Uterus (tissue), 4 donors: ENCODE results near the gene CGRRF1. TPM values are rescaled to one million over a fixed set of nuclear protein-coding genes. Genes with fewer than 3 reads are reported as not detected.
A peak's percentile ranks its signal among the peaks of the same experiment; 100 is the strongest.

Source experiments
- DNase-seq, 2 donors: peaks; one replicate each; pipeline ENCODE4 v3.0.0-alpha.2; 2019 to 2020
- H3K27ac ChIP-seq, 2 donors: fragments of 200-600 bp; sonication (generic); 1 replicate in 1 of 2; 2 replicates in 1 of 2; pipeline ENCODE4 v1.5.1; 2016 to 2018
- H3K27me3 ChIP-seq, 2 donors: fragments of 200-600 bp; sonication (generic); one replicate each; pipeline ENCODE4 v1.5.1; 2018 to 2019; ENCODE audit warnings: control low read depth in 1 of 2
- H3K36me3 ChIP-seq, 2 donors: fragments of 200-600 bp; sonication (generic); one replicate each; pipeline ENCODE4 v1.5.1; 2019; ENCODE audit warnings: control low read depth in 1 of 2
- H3K4me1 ChIP-seq, 2 donors: fragments of 200-600 bp; sonication (generic); one replicate each; pipeline ENCODE4 v1.5.1; 2018 to 2019; ENCODE audit warnings: control low read depth in 1 of 2
- H3K4me3 ChIP-seq, 2 donors: fragments of 200-600 bp; sonication (generic); 1 replicate in 1 of 2; 2 replicates in 1 of 2; pipeline ENCODE4 v1.5.1; 2018 to 2019; ENCODE audit warnings: mild to moderate bottlenecking in 1 of 2
- H3K9me3 ChIP-seq, 2 donors: fragments of 200-600 bp; sonication (generic); one replicate each; pipeline ENCODE4 v1.5.1; 2019; ENCODE audit warnings: control low read depth in 1 of 2
- POLR2A ChIP-seq, 2 donors: fragments of 450-650 bp; IDR thresholded peaks; one replicate each; pipeline ENCODE4 v1.6.1; 2016; ENCODE audit warnings: antibody characterized with exemption in 2 of 2, mild to moderate bottlenecking in 1 of 2, moderate library complexity in 1 of 2
- intact Hi-C: fragments of 100-400 bp; cut with DNase I; formaldehyde crosslinking; loops from one replicate; pipeline ENCODE4 v1.15.1; 2023; ENCODE audit warnings: low total_unique reads
- total RNA-seq, 4 donors: library from RNA; depleted of rRNA in 3 of 4; stranded (reverse); fragments of >200 nt in 3 of 4; gene quantifications; one replicate each; pipeline versions ENCODE4 v1.1.0 to v1.2.4, GENCODE V29; 2014 to 2023
- TF ChIP-seq, protein P1 (sequence below), 4 experiments: fragments of 200-600 bp in 2 of 4; fragments of 450-650 bp in 2 of 4; sonication (generic) in 2 of 4; IDR thresholded peaks; one replicate each; pipeline ENCODE4 v1.5.1; 2016 to 2019; ENCODE audit warnings: antibody characterized with exemption in 4 of 4, mild to moderate bottlenecking in 2 of 4, moderate library complexity in 1 of 4
- donor health status: DM: yes; HTN: yes; CAD: no.

Gene CGRRF1
- total RNA-seq, 4 donors from 2014 or later: 32.1 to 50.2 (median 33.7) TPM

GRCh38 chr14:54562334-54562733 lies 52.6 kb downstream of the CGRRF1 start:
- H3K4me3 ChIP-seq: no peak overlapping the region
- TF ChIP-seq POLR2A (IDR thresholded peaks at IDR 0.05): no peak
- TF ChIP-seq, protein P1, sequence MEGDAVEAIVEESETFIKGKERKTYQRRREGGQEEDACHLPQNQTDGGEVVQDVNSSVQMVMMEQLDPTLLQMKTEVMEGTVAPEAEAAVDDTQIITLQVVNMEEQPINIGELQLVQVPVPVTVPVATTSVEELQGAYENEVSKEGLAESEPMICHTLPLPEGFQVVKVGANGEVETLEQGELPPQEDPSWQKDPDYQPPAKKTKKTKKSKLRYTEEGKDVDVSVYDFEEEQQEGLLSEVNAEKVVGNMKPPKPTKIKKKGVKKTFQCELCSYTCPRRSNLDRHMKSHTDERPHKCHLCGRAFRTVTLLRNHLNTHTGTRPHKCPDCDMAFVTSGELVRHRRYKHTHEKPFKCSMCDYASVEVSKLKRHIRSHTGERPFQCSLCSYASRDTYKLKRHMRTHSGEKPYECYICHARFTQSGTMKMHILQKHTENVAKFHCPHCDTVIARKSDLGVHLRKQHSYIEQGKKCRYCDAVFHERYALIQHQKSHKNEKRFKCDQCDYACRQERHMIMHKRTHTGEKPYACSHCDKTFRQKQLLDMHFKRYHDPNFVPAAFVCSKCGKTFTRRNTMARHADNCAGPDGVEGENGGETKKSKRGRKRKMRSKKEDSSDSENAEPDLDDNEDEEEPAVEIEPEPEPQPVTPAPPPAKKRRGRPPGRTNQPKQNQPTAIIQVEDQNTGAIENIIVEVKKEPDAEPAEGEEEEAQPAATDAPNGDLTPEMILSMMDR (IDR thresholded peaks at IDR 0.05): no peak
- no peaks in the 10 kb centered on the region for H3K9me3 ChIP-seq
- H3K27me3 ChIP-seq: no peaks in the 10 kb centered on the region
- no peaks in the 10 kb centered on the region for H3K36me3 ChIP-seq
- H3K27ac ChIP-seq: no peak overlapping the region
- no peaks in the 10 kb centered on the region for H3K4me1 ChIP-seq
- intact Hi-C loops: no loop called here
- DNase-seq: no peak

DNA sequence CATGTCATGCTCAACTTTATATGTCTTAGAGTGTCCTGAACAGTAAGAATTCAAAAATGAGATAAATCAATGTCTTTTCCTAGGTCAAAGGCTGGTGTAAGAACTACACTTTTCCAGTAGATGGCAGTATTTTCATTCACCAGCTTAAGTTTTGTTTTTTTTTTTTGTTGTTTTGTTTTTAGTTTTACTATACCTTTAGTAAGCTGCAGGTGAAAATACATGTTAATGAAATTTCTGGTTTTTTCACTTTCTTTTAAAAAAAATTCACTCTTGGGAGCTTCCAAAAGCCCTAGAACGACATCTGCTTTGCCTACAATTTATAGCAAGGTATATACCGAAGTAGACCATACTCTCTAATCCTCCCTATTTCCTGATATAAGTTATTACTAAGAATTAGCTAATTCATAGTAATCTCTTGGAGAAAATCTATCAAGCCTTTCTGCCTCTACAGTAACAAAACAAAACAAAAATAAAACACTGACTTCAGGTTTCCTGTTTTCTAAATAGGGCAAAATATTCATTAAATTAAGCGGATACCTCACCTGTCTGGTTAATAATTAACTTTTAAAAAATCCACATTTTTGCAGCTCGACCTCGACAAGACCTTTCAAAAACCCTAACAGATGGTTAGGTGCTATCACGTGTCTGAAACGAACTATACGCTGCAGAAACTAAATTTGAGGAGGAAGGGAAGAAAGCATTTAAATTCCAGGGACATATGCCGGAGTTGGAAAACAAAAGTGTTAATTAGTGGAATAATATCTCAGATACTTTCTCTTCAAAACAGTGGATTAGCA lies 54.6 kb downstream of the CGRRF1 start:
- Histone ChIP-seq H3K9me3 (no peaks in the 10 kb centered on the region), H3K4me3 (peak overlapping the region; percentile 71 to 93), H3K27me3 (no peaks in the 10 kb centered on the region), H3K27ac (peak overlapping the region; percentile 100), H3K36me3 (no peaks in the 10 kb centered on the region), H3K4me1 (no peaks in the 10 kb centered on the region)
- intact Hi-C loops: no loop called here
- TF ChIP-seq POLR2A (IDR thresholded peaks at IDR 0.05): no peak
- TF ChIP-seq, protein P1 (IDR thresholded peaks at IDR 0.05): peak; percentile 75 to 90 (median 81)
- DNase-seq: no peak

DNA sequence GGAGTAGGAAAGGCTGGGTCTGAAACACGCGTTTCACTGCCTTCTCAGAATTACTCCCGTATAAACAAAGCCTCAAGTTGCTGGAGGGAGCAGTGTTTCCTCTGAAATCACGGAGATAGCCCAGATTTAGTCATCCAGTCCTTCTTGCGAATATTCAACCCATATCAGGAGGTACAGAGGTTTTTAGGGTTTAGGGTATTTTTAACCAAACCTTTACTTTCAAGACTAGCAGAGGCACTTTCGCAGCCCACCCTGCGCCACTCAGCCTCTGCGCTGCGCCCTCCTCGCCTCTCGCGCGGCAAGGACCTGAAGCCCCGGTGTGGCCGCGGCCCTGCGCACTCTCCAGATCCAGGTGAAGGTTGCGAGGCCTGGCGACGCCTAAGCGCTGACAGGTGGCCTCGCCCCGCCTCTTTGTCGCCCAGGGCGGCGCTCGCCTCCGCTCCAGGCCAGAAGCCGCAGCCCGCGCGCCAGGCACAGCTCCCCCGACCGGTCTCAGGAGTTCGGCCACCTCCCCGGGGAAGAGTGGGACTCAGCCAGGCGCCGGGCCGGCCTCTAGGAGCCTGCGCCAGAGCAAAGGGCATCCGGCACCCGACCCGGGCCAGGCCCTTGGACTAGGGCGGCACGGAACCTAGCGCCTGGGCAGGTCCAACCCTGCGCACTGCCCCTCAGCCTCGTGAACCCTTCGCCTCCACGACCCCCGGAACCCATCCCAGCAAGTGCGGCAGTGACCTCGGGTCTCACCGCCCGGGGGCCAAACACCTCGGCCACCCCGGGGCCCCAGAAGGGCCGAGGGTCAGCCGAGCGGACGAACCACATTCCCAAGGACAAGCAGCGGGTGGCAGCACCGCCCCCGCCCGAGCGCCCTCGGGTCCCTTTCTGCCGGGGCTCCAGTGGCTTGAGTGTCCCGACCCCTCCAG lies 55.4 kb downstream of the CGRRF1 start:
- Histone ChIP-seq H3K27me3 (no peaks in the 10 kb centered on the region), H3K27ac (peak overlapping the region; percentile 100), H3K36me3 (no peaks in the 10 kb centered on the region), H3K4me3 (peak overlapping the region; percentile 71 to 93), H3K4me1 (no peaks in the 10 kb centered on the region), H3K9me3 (no peaks in the 10 kb centered on the region)
- DNase-seq: peak; percentile 62 to 70
- intact Hi-C loops: loop anchor here (5.0 kb wide), 2 partner anchors 122 to 207 kb away; no protein-coding TSS in a partner anchor
- TF ChIP-seq, protein P1 (IDR thresholded peaks at IDR 0.05): peak in 2 of 4 experiments; percentile 13 to 29
- TF ChIP-seq POLR2A (IDR thresholded peaks at IDR 0.05): peak; percentile 10 to 65

DNA sequence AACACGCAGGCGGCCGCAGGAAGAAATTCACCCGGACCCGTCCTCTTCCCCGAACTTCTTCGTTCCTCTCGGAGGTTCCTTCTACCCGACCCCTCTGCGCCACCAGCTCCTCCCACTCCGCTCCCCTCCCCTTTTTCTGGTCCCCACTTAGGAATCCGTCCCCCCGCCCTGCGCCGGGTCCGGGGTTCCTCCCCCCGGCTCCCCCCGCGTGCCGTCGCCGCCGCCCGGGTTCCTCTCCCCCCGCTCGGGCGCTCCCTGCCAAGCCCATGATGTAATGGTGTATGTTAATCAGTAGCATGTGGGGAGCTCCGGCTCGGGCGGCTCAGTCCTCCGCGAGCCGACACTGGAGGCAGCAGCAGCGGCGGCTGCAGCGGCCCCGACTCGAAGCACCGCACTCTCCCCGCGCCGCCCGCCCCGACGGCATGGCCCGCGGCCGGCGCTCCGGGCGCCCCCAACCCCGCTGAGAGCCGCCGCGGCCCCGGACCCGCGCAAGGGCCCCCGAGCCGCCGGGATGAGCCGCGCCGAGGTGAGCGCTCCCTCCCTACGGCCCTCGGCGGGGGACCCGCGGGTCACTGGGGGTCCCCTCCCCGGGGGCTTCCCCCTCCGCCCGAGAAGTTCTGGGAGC lies 56.2 kb downstream of the CGRRF1 start:
- Histone ChIP-seq H3K4me1 (no peaks in the 10 kb centered on the region), H3K27me3 (no peaks in the 10 kb centered on the region), H3K9me3 (no peaks in the 10 kb centered on the region), H3K27ac (peak overlapping the region; percentile 100), H3K36me3 (no peaks in the 10 kb centered on the region), H3K4me3 (peak overlapping the region; percentile 71 to 93)
- intact Hi-C loops: loop anchor here (5.0 kb wide), 2 partner anchors 121 to 206 kb away; no protein-coding TSS in a partner anchor
- DNase-seq: peak; percentile 97 to 98
- TF ChIP-seq, protein P1 (IDR thresholded peaks at IDR 0.05): peak in 1 of 4 experiments; percentile 44
- peak; percentile 85 to 96 for TF ChIP-seq POLR2A (IDR thresholded peaks at IDR 0.05)
